H9 (cell line): ENCODE results near the gene TMEM95. TPM values are rescaled to one million over a fixed set of nuclear protein-coding genes. Genes with fewer than 3 reads are reported as not detected.
A peak's percentile ranks its signal among the peaks of the same experiment; 100 is the strongest.

Experiments used
- DNase-seq: peaks from one replicate; pipeline ENCODE4 v3.0.0-alpha.2; 2017
- H2AFZ ChIP-seq: one replicate; pipeline ENCODE4 v1.6.1; 2013; ENCODE audit warnings: mild to moderate bottlenecking, low read length, control low read depth, moderate library complexity
- H2AK5ac ChIP-seq: 2 replicates; pipeline ENCODE4 v1.6.1; 2013; ENCODE audit warnings: low read length, control low read depth, mixed read lengths; ENCODE audit not compliant: insufficient read length
- H2BK120ac ChIP-seq: one replicate; pipeline ENCODE4 v1.6.1; 2013; ENCODE audit warnings: low read depth, mild to moderate bottlenecking, low read length, control low read depth, inconsistent platforms; ENCODE audit not compliant: poor library complexity, severe bottlenecking
- H2BK12ac ChIP-seq: 2 replicates; pipeline ENCODE4 v1.6.1; 2013; ENCODE audit warnings: low read length, control low read depth, mixed read lengths, low read depth; ENCODE audit not compliant: insufficient read length
- H2BK15ac ChIP-seq: 2 replicates; pipeline ENCODE4 v1.6.1; 2013; ENCODE audit warnings: low read depth, low read length, control low read depth
- H2BK20ac ChIP-seq: one replicate; pipeline ENCODE4 v1.6.1; 2013; ENCODE audit warnings: low read depth, mild to moderate bottlenecking, low read length, control low read depth, inconsistent platforms; ENCODE audit not compliant: poor library complexity, severe bottlenecking
- H2BK5ac ChIP-seq: 2 replicates; pipeline ENCODE4 v1.6.1; 2013; ENCODE audit warnings: low read length, control low read depth, mixed read lengths; ENCODE audit not compliant: insufficient read length
- H3K14ac ChIP-seq: 2 replicates; pipeline ENCODE4 v1.6.1; 2013; ENCODE audit warnings: low read length, control low read depth; ENCODE audit not compliant: insufficient read depth
- H3K18ac ChIP-seq: 2 replicates; pipeline ENCODE4 v1.6.1; 2013; ENCODE audit warnings: low read depth, mild to moderate bottlenecking, mixed read lengths, low read length, control low read depth; ENCODE audit not compliant: insufficient read length
- H3K23ac ChIP-seq: 2 replicates; pipeline ENCODE4 v1.6.1; 2013; ENCODE audit warnings: low read length, control low read depth, mixed read lengths, low read depth; ENCODE audit not compliant: insufficient read length
- H3K23me2 ChIP-seq: 2 replicates; pipeline ENCODE4 v1.6.1; 2013; ENCODE audit warnings: low read depth, mild to moderate bottlenecking, mixed read lengths, low read length, control low read depth; ENCODE audit not compliant: insufficient read length, poor library complexity, severe bottlenecking
- H3K27ac ChIP-seq: 2 replicates; pipeline ENCODE4 v1.5.1; 2013; ENCODE audit warnings: low read length, control low read depth, mixed read lengths, low read depth; ENCODE audit not compliant: insufficient read length
- H3K27me3 ChIP-seq: 2 replicates; pipeline ENCODE4 v1.6.1; 2013; ENCODE audit warnings: low read length, control low read depth, inconsistent platforms; ENCODE audit not compliant: insufficient read depth
- H3K4ac ChIP-seq: 2 replicates; pipeline ENCODE4 v1.6.1; 2013; ENCODE audit warnings: low read depth, mild to moderate bottlenecking, control low read depth, inconsistent platforms, low read length, moderate library complexity
- H3K4me1 ChIP-seq: 2 replicates; pipeline ENCODE4 v1.6.1; 2013; ENCODE audit warnings: low read length, control low read depth, inconsistent platforms; ENCODE audit not compliant: insufficient read depth
- H3K4me2 ChIP-seq: 2 replicates; pipeline ENCODE4 v1.6.1; 2013; ENCODE audit warnings: low read length, control low read depth, mixed read lengths; ENCODE audit not compliant: insufficient read length, insufficient read depth
- H3K56ac ChIP-seq: 2 replicates; pipeline ENCODE4 v1.6.1; 2013; ENCODE audit warnings: low read depth, mild to moderate bottlenecking, mixed read lengths, low read length, control low read depth; ENCODE audit not compliant: insufficient read length
- H3K79me1 ChIP-seq: 2 replicates; pipeline ENCODE4 v1.6.1; 2013; ENCODE audit warnings: low read depth, mild to moderate bottlenecking, moderate library complexity, low read length, control low read depth, inconsistent platforms; ENCODE audit not compliant: insufficient read depth, poor library complexity, severe bottlenecking
- H3K79me2 ChIP-seq: 2 replicates; pipeline ENCODE4 v1.6.1; 2013; ENCODE audit warnings: low read length, control low read depth, inconsistent platforms; ENCODE audit not compliant: insufficient read depth
- H3K9ac ChIP-seq: 2 replicates; pipeline ENCODE4 v1.6.1; 2013; ENCODE audit warnings: low read length, control low read depth, mixed read lengths; ENCODE audit not compliant: insufficient read length; ENCODE audit errors: extremely low read depth
- H3K9me3 ChIP-seq: one replicate; pipeline ENCODE4 v1.6.1; 2013; ENCODE audit warnings: low read depth, low read length, inconsistent platforms; ENCODE audit not compliant: control insufficient read depth
- H3T11ph ChIP-seq: one replicate; pipeline ENCODE4 v1.6.1; 2013; ENCODE audit warnings: mild to moderate bottlenecking, low read length, control low read depth, inconsistent platforms
- H4K20me1 ChIP-seq: one replicate; pipeline ENCODE4 v1.6.1; 2013; ENCODE audit not compliant: control insufficient read depth, insufficient read length, insufficient read depth
- H4K5ac ChIP-seq: 2 replicates; pipeline ENCODE4 v1.6.1; 2013; ENCODE audit warnings: low read depth, mild to moderate bottlenecking, mixed read lengths, low read length, control low read depth; ENCODE audit not compliant: insufficient read length
- H4K8ac ChIP-seq: replicated peaks from 2 replicates; pipeline ENCODE4 v1.6.1; 2013; ENCODE audit warnings: low read length, control low read depth, mixed read lengths, low read depth; ENCODE audit not compliant: insufficient read length
- H4K91ac ChIP-seq: 2 replicates; pipeline ENCODE4 v1.6.1; 2013; ENCODE audit warnings: low read depth, mild to moderate bottlenecking, moderate library complexity, mixed read lengths, low read length, control low read depth; ENCODE audit not compliant: insufficient read length
- H3K27ac Mint-ChIP-seq, 3 experiments: 2 replicates in 2 of 3; 3 replicates in 1 of 3; pipeline ENCODE4 v1.8.0; 2020 to 2021; ENCODE audit warnings: mixed read lengths in 3 of 3, mild to moderate bottlenecking in 1 of 3, moderate library complexity in 1 of 3
- H3K27me3 Mint-ChIP-seq: 2 replicates; pipeline ENCODE4 v1.8.0; 2021; ENCODE audit warnings: low read depth, mild to moderate bottlenecking, moderate library complexity, mixed read lengths
- H3K36me3 Mint-ChIP-seq, 3 experiments: 2 replicates in 2 of 3; 3 replicates in 1 of 3; pipeline ENCODE4 v1.8.0; 2020 to 2021; ENCODE audit warnings: low read depth in 3 of 3, mixed read lengths in 3 of 3; ENCODE audit not compliant: insufficient read depth in 1 of 3
- H3K4me1 Mint-ChIP-seq, 2 experiments: 2 replicates each; pipeline ENCODE4 v1.8.0; 2020; ENCODE audit warnings: mixed read lengths in 2 of 2
- H3K4me3 Mint-ChIP-seq, 2 experiments: 2 replicates in 1 of 2; 3 replicates in 1 of 2; pipeline ENCODE4 v1.8.0; 2020 to 2021; ENCODE audit warnings: mild to moderate bottlenecking in 2 of 2, mixed read lengths in 2 of 2, moderate library complexity in 1 of 2
- H3K9me3 Mint-ChIP-seq, 2 experiments: 2 replicates in 1 of 2; 3 replicates in 1 of 2; pipeline ENCODE4 v1.8.0; 2020; ENCODE audit warnings: mild to moderate bottlenecking in 2 of 2, mixed read lengths in 2 of 2, moderate library complexity in 1 of 2
- WGBS: extraction: QIAGEN DNeasy Blood & Tissue Kit; methylation state at CpG from one replicate; pipeline ENCODE4 v1.1.7; 2013; ENCODE audit warnings: missing lambda C conversion rate, low lambda C conversion rate, mixed read lengths; ENCODE audit not compliant: insufficient read length; ENCODE audit errors: extremely low coverage; 5-methylcytosine and 5-hydroxymethylcytosine counted together
- total RNA-seq: library from RNA; stranded (reverse); gene quantifications from 2 replicates; pipeline ENCODE4 v1.2.1, GENCODE V29; 2021
- TF ChIP-seq, protein P1 (sequence below): fragments of 200-600 bp; sonication (generic); conservative IDR thresholded peaks from 3 replicates; pipeline ENCODE4 v1.8.0; 2021; ENCODE audit warnings: antibody characterized with exemption, mild to moderate bottlenecking

The TMEM95 gene
- total RNA-seq, 1 experiment from 2014 or later, result not detected

DNA sequence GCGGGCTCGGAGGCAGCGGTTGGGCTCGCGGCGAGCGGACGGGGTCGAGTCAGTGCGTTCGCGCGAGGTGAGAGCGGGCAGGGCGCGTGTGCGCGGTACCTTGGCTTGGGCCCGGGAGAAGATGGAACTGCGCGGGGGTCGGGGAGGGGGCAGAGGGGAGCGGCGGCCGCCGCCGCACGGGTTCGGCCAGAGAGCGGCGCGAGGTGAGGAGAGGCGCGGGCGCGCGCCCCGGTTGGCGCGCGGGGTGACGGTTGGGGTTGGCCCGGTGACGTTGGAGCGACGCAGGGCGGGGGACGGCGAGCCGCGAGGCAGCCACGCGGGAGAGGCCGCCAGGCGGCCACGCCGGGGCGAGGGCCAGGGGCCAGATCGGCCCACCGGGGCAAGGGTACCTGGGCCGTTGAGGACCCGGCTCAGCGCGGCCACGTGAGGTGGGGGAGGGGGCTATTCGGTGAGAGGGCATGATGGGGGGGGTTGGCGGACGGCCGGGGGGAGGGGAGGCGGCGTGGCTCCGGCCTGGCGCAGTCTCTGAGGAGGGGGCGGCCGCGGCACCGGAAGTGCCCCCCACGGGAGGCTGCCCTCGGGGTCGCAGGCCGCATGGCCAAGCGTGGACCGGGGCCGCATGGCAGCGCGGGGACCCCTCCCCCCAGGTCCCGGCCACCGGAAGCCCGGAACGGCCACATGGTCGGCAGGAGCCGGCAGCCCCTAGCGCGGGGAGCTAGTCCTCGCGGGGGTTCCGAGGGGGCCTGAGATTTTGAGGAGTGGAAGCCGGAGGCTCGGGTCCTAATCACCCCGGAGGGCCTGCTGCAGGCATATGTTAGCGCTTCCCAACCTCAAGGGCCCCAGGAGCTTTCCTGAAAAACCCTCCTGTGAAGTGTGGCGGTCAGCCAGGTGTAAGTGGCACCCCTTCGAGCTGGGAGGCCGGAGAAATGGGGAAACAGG, 47.0 kb upstream of the TMEM95 start:
- no peak overlapping the region for H2AFZ ChIP-seq
- no peak overlapping the region for H4K8ac ChIP-seq
- Mint-ChIP-seq H3K4me1 (peaks cover 26 to 27% of the 10 kb centered on the region in 2 experiments), H3K9me3 (peaks cover 0 to 6% of the 10 kb centered on the region in 2 experiments; a peak in 1 of 5 replicates), H3K36me3 (peaks cover 40 to 48% (median 42%) of the 10 kb centered on the region in 3 experiments), H3K27me3 (no peaks in the 10 kb centered on the region; the same call in none of the 2 replicates), H3K27ac (peak overlapping the region; percentile 95 to 100 (median 97); a peak in 5 of 7 replicates), H3K4me3 (peak overlapping the region; percentile 93 to 94)
- peak overlapping the region; percentile 84 for H3K9ac ChIP-seq
- WGBS, result no CpG with 5 or more reads among the region's 104 CpGs
- peaks cover 9% of the 10 kb centered on the region for H3K23me2 ChIP-seq
- H4K20me1 ChIP-seq, result no peaks in the 10 kb centered on the region
- H3K4me1 ChIP-seq, result peaks cover 2% of the 10 kb centered on the region; the same call in 1 of the 2 replicates
- H2AK5ac ChIP-seq, result no peak overlapping the region
- peaks cover 21% of the 10 kb centered on the region for H3K79me2 ChIP-seq
- H4K5ac ChIP-seq, result no peak overlapping the region
- H3K23ac ChIP-seq, result no peak overlapping the region
- H2BK12ac ChIP-seq, result no peak overlapping the region
- H2BK5ac ChIP-seq, result no peak overlapping the region
- H3K27me3 ChIP-seq, result no peaks in the 10 kb centered on the region
- peak overlapping the region; percentile 78 for H3K14ac ChIP-seq
- peak overlapping the region; percentile 65 for H4K91ac ChIP-seq
- H3T11ph ChIP-seq, result no peak overlapping the region
- peak overlapping the region; percentile 72 for H3K27ac ChIP-seq
- no peaks in the 10 kb centered on the region for H3K9me3 ChIP-seq
- no peak overlapping the region for H2BK20ac ChIP-seq
- peak; percentile 68 for DNase-seq
- H2BK15ac ChIP-seq, result no peak overlapping the region; the same call in 1 of the 2 replicates
- H3K4me2 ChIP-seq, result peak overlapping the region; percentile 81
- H3K56ac ChIP-seq, result no peak overlapping the region
- peak overlapping the region; percentile 77 for H3K18ac ChIP-seq
- H3K79me1 ChIP-seq, result no peaks in the 10 kb centered on the region
- TF ChIP-seq, protein P1, sequence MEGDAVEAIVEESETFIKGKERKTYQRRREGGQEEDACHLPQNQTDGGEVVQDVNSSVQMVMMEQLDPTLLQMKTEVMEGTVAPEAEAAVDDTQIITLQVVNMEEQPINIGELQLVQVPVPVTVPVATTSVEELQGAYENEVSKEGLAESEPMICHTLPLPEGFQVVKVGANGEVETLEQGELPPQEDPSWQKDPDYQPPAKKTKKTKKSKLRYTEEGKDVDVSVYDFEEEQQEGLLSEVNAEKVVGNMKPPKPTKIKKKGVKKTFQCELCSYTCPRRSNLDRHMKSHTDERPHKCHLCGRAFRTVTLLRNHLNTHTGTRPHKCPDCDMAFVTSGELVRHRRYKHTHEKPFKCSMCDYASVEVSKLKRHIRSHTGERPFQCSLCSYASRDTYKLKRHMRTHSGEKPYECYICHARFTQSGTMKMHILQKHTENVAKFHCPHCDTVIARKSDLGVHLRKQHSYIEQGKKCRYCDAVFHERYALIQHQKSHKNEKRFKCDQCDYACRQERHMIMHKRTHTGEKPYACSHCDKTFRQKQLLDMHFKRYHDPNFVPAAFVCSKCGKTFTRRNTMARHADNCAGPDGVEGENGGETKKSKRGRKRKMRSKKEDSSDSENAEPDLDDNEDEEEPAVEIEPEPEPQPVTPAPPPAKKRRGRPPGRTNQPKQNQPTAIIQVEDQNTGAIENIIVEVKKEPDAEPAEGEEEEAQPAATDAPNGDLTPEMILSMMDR, result no peak
- H2BK120ac ChIP-seq, result no peak overlapping the region
- peak overlapping the region; percentile 51; the same call in 1 of the 2 replicates for H3K4ac ChIP-seq
